Measurements from ENCODE around the gene CTDP1. TPM values are rescaled to one million over a fixed set of nuclear protein-coding genes. Genes with fewer than 3 reads are reported as not detected.

Gene CTDP1
- total RNA-seq, 4 donors from 2014 or later: 18.6 to 35.3 (median 27.4) TPM

- TF ChIP-seq POLR2A (IDR thresholded peaks at IDR 0.05) (no peak), CTCF (IDR thresholded peaks at IDR 0.05) (no peak), EP300 (IDR thresholded peaks at IDR 0.05) (no peak), POLR2AphosphoS5 (IDR thresholded peaks at IDR 0.05) (no peak)
- WGBS: 75% methylated on average over 4 of the region's 4 CpGs
These were observed 113.4 kb downstream of the CTDP1 start for GRCh38 chr18:79792988-79793355.

GRCh38 chr18:79794846-79795245 lies 115.2 kb downstream of the CTDP1 start:
- H3K4me1 ChIP-seq: peaks cover 36% of the 10 kb centered on the region
- TF ChIP-seq POLR2AphosphoS5 (IDR thresholded peaks at IDR 0.05): no peak
- no peak for TF ChIP-seq EP300 (IDR thresholded peaks at IDR 0.05)
- TF ChIP-seq POLR2A (IDR thresholded peaks at IDR 0.05): no peak
- no peak for TF ChIP-seq CTCF (IDR thresholded peaks at IDR 0.05)
- no peak overlapping the region for H3K27ac ChIP-seq
- no peak overlapping the region for H3K4me3 ChIP-seq
- WGBS: 87% methylated on average over 17 of the region's 17 CpGs
- no peaks in the 10 kb centered on the region for H3K9me3 ChIP-seq
- no peaks in the 10 kb centered on the region for H3K36me3 ChIP-seq
- H3K27me3 ChIP-seq: peaks cover 51% of the 10 kb centered on the region
- DNase-seq (ENCODE audit: low spot score in 2 of 2): no peak

More at GRCh38 chr18:79792988-79793355, 113.4 kb downstream of the CTDP1 start:
- Histone ChIP-seq H3K27ac (no peak overlapping the region), H3K4me1 (peaks cover 31% of the 10 kb centered on the region), H3K4me3 (no peak overlapping the region), H3K27me3 (peaks cover 51% of the 10 kb centered on the region), H3K9me3 (no peaks in the 10 kb centered on the region), H3K36me3 (no peaks in the 10 kb centered on the region)
- no peak for DNase-seq (ENCODE audit: low spot score in 2 of 2)

GRCh38 chr18:79795446-79795845 lies 115.8 kb downstream of the CTDP1 start:
- Histone ChIP-seq H3K9me3 (no peaks in the 10 kb centered on the region), H3K27ac (no peak overlapping the region), H3K36me3 (no peaks in the 10 kb centered on the region), H3K4me3 (no peak overlapping the region), H3K4me1 (peaks cover 36% of the 10 kb centered on the region), H3K27me3 (peaks cover 52% of the 10 kb centered on the region)
- DNase-seq (ENCODE audit: low spot score in 2 of 2): no peak
- 86% methylated on average over 19 of the region's 19 CpGs for WGBS
- TF ChIP-seq POLR2A (IDR thresholded peaks at IDR 0.05) (no peak), POLR2AphosphoS5 (IDR thresholded peaks at IDR 0.05) (no peak), CTCF (IDR thresholded peaks at IDR 0.05) (no peak), EP300 (IDR thresholded peaks at IDR 0.05) (no peak)

- 22% methylated on average over 7 of the region's 7 CpGs for WGBS
- no peak for DNase-seq (ENCODE audit: low spot score in 2 of 2)
- peaks cover 52% of the 10 kb centered on the region for H3K27me3 ChIP-seq
- H3K4me3 ChIP-seq: no peak overlapping the region
- peaks cover 30% of the 10 kb centered on the region for H3K4me1 ChIP-seq
- no peak for TF ChIP-seq CTCF (IDR thresholded peaks at IDR 0.05)
- TF ChIP-seq POLR2AphosphoS5 (IDR thresholded peaks at IDR 0.05): no peak
- TF ChIP-seq EP300 (IDR thresholded peaks at IDR 0.05): no peak
- no peak for TF ChIP-seq POLR2A (IDR thresholded peaks at IDR 0.05)
- H3K27ac ChIP-seq: no peak overlapping the region
- H3K9me3 ChIP-seq: no peaks in the 10 kb centered on the region
- no peaks in the 10 kb centered on the region for H3K36me3 ChIP-seq
These were observed 116.4 kb downstream of the CTDP1 start for GRCh38 chr18:79796016-79796415.

GRCh38 chr18:79796531-79797405 lies 117.2 kb downstream of the CTDP1 start:
- no peak for DNase-seq (ENCODE audit: low spot score in 2 of 2)
- no peak overlapping the region for H3K4me3 ChIP-seq
- peaks cover 24% of the 10 kb centered on the region for H3K4me1 ChIP-seq
- TF ChIP-seq POLR2AphosphoS5 (IDR thresholded peaks at IDR 0.05): no peak
- TF ChIP-seq POLR2A (IDR thresholded peaks at IDR 0.05): no peak
- no peak for TF ChIP-seq CTCF (IDR thresholded peaks at IDR 0.05)
- no peak for TF ChIP-seq EP300 (IDR thresholded peaks at IDR 0.05)
- WGBS: 43% methylated on average over 8 of the region's 21 CpGs
- no peak overlapping the region for H3K27ac ChIP-seq
- no peaks in the 10 kb centered on the region for H3K36me3 ChIP-seq
- no peaks in the 10 kb centered on the region for H3K9me3 ChIP-seq
- peaks cover 56% of the 10 kb centered on the region for H3K27me3 ChIP-seq

Data from suprapubic skin (tissue), 4 donors.